GM19463 (cell line): ENCODE results near the gene KRTAP10-12.

Experiments used
- ATAC-seq: cut with Tn5 transposase; IDR thresholded peaks from one replicate; pipeline ENCODE4 v1.9.1; 2021; ENCODE audit warnings: mild to moderate bottlenecking, moderate library complexity; ENCODE audit not compliant: unreplicated experiment

Gene KRTAP10-12

GRCh38 chr21:44697811-44698734, 1.1 kb downstream of the KRTAP10-12 start:
- no peak for ATAC-seq

DNA sequence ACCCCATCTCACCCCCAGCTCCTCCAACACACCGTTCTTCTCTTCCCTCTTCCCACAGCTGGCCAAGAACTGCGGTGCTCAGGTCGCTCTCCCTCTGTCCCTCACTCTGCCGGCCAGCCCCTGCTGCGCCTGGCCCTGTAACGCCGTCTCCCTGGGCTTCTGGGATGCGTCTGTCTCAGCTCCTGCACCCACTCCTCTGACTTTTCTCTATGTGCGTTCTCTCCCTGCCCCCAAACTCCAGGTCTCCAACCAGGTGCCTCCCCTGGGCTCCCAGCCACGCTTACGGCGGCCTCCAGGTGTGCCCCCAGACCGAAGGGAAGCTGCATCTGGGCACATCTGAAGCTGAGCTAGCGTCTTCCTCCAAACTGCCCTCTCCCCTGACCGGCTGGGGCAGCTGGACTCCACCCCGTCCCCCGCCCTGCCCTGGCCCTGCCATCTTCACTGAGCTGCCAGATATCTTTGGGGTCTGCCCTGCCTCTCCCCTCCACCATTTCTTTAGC, 2.6 kb downstream of the KRTAP10-12 start:
- ATAC-seq: no peak

GRCh38 chr21:44700101-44701022, 3.4 kb downstream of the KRTAP10-12 start:
- ATAC-seq: no peak

DNA sequence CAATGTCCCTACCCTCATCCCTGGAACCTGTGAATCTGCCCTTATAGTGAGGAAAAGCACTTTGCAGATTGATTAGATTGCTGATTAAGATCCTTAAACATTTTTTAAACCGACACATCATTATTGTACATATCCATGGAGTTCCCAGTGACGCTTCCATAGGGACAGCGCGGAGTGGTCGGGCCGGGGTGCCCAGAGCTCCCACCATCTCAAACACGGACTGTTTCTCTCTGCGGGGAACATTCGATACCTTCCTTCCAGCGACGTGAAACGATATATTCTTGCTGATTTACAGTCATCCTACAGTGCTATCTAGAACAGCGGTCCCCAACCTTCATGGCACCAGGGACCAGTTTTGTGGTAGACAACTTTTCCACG, 4.0 kb downstream of the KRTAP10-12 start:
- ATAC-seq: no peak

- ATAC-seq: no peak
These were observed 4.6 kb downstream of the KRTAP10-12 start for GRCh38 chr21:44701541-44701940.

DNA sequence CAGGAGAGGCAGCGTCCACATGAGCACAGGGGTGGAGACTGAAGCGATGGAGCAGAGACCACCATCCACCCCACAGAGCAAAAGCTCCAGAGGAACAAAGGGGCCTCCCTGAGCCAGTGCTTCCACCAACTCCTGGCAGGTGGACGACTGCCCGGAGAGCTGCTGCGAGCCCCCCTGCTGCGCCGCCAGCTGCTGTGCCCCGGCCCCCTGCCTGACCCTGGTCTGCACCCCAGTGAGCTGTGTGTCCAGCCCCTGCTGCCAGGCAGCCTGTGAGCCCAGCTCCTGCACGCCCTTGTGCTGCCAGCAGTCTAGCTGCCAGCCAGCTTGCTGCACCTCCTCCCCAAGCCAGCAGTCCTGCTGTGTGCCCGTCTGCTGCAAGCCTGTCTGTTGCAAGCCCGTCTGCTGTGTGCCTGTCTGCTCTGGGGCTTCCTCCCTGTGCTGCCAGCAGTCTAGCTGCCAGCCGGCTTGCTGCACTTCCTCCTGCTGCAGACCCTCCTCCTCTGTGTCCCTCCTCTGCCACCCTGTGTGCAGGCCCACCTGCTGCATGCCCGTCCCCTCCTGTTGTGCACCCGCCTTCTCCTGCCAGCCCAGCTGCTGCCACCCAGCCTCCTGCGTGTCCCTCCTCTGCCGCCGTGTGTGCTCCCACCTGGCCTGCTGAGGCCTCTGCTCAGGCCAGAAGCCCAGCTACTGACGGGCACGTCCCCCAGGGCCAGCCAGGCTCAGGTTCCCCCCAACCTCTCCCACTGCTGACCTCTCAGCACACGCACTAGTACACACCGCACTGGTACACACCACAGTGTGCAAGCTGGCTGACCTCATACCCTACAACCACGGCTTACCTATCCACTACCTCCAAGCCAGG, 5.4 kb downstream of the KRTAP10-12 start:
- no peak for ATAC-seq

GRCh38 chr21:44702973-44703730, 6.2 kb downstream of the KRTAP10-12 start:
- ATAC-seq: no peak

- no peak for ATAC-seq
These were observed 7.0 kb downstream of the KRTAP10-12 start for GRCh38 chr21:44703731-44704635.

DNA sequence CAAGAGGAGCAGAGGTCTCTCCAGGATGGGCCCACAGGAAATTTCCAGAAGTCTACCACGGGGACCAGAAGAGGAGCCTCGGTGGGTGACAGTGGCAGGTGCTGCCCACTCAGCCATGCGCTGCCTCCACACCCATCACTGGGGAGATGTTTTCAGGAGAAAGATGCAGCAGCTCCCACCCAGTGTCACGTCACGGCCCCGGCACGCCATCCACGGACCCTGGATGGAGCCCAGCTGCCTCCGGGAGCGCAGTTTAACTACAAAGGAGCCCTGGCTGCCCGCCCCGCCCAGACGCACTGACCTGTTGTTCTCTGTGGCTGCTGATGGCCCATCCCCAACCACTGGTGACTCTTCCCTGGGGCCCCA, 7.6 kb downstream of the KRTAP10-12 start:
- no peak for ATAC-seq

- ATAC-seq: no peak
These were observed 9.2 kb downstream of the KRTAP10-12 start for GRCh38 chr21:44706026-44706705.

DNA sequence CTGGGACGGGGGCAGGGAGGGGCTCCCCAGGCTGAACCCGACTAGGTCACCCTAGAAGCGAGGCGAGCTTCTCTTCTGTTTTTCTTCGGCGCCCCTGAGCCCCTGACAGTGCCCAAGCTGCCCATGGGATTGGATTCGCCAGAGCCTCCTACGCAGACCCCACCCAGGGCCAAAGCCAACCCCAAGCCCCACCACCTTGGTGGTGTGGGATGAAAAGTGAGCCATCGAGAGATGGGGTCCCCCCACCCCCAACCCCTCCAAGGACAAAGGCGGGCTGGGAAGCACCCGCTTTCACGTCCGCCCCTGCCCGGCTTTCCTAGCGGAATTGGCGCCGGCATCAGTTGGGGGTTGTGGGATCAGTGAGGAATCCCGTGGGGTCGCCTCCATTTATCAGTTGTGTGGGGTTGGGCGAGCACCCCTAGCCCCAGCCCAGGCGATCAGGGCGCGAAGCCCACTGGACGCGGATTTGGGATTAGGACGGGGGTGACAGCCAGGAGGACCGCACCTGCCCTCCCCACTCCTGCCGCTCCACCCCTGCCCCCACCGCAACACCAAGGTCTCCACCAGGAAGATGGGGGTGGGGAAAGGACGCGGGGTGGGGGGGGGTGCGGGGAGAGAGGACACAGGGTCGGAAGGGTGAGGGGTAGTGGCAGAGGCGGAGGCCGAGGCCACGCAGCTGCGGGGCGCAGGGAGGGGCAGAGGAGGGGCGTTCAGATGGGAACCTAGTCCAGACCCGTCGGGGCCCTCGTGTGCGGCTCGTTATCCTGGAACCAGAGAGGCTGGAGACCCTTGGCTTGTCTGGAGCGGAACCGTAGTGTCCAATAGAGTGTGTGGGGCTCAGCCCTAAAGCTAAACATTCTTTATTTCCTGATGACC, 10.0 kb downstream of the KRTAP10-12 start:
- no peak for ATAC-seq

DNA sequence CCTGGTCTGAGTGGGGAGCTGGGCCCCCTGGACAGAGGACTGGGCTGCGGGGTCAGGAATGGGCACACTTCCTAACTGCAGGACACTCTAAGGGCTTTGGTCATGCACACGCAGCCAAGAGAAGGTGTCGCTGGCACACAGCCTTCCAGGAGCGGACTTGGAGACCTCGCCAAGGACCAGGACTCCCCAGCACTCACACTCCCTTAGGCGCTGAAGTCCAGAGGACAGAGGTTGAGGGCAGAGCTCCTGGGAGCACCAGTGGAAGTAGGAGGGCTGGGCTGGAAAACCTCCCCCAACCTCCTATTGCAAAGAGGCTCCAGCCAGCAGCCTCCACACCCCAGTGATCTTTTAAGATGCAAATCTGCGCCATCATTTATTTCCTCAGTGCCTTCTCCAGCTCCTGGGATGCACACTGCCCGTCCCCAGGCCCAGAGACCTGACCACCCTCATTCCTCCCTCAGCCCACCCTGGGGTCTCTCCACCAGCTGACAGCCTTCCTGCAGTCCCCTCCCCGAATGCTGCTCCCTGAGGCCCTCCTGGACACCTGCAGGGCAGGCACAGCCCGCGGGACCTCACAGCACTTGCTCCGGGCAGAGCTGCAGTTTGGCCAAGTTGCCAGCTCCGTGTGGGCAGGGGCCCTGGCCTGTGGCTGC, 11.4 kb downstream of the KRTAP10-12 start:
- no peak for ATAC-seq

GRCh38 chr21:44708866-44709425, 12.0 kb downstream of the KRTAP10-12 start:
- no peak for ATAC-seq

- no peak for ATAC-seq
These were observed 12.7 kb downstream of the KRTAP10-12 start for GRCh38 chr21:44709426-44710293.

GRCh38 chr21:44710294-44710665, 13.3 kb downstream of the KRTAP10-12 start:
- ATAC-seq: no peak
